HG02885 (cell line): Measurements from ENCODE around the gene DHX57.
"Not testable (repeated sequence)": the region's sequence is repeated elsewhere in the genome, so short reads cannot be mapped to it uniquely, and the experiment has no call there.

Experiments used
- ATAC-seq: cut with Tn5 transposase; IDR thresholded peaks from one replicate; pipeline ENCODE4 v1.9.1; 2021; ENCODE audit warnings: mild to moderate bottlenecking; ENCODE audit not compliant: unreplicated experiment, poor library complexity

The DHX57 gene

DNA sequence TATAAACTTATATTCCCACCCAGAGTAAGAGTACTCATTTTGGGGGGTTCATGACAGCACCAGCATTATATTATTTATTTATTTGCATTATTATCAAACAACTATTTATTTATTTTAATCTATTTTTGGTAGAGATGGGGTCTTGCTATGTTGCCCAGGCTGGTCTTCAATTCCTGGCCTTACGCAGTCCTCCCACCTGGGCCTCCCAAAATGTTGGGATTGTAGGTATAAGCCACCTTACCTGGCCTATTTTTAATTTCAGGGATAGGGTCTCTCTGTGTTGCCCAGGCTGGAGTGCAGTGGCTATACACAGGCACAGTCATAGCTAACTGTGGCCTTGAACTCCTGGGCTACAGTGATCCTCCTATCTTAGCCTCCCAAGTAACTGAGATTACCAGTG is 67.1 kb downstream of the DHX57 start:
- ATAC-seq = no peak

DNA sequence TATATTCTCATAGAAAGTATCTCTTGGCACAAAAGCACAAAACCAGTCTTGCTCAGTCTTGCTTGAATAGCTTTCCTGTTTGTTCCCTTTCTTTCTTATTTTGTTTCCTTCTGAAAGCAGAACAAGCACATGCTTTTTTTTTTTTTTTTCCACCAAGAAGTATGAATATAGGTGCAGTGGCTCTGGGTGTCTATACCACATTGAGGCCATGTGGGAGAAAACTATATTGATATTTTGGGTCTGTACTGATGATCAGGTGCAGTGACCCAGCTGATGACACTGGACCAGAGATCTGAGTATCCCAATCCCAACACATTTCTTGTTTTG is 69.0 kb downstream of the DHX57 start:
- ATAC-seq = no peak

DNA sequence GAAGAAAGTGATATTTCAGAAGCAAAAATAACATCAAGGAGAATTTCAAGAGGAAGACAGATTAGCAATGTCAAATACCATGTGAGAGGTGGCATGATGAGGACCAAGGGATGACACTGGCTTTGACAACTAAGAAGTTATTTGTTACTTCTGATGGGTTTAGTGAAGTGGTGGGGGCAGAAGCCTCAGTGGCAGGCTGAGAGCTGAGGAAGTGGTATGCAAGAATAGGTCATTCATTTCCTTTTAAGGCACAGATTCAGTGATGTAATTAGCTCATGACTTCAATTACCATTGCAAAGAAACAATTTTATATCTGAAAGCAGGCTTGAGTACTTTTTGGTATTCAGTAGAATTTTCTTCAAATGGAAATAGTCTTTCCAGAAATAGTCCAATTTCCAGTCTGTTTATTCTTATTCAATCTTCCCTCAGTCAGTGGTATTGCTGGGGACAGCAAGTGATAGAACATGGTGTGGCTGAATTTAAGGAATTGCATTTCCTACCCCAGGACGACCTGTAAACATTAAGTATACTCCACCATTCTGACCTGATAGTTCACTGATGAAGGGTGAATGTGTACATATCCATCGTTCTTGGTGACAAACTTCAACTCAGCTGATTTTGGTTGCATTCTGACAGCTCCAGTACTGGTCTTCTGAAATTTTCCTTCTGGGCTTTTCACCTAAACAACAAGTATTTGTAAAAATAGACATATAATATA is 69.6 kb downstream of the DHX57 start:
- ATAC-seq = no peak

DNA sequence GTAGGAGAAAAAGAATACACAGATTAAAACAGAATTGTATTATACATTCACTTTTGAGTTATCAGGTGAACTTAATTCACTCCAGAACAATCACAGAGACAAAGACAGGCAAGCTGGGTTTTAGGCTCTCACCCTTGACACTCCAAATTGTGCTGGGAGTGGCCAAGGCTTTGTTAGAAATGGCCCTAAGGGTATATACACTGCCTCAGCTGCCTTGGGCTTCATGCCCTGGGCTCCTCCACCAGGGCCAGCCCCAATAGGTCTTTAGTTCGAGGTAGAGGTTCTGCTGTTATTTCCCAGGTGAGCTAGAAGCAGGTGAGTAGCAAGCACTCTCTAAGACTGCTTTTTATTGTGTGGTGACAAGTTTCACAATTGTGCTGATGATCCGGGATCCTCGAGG is 77.8 kb downstream of the DHX57 start:
- ATAC-seq = no peak

DNA sequence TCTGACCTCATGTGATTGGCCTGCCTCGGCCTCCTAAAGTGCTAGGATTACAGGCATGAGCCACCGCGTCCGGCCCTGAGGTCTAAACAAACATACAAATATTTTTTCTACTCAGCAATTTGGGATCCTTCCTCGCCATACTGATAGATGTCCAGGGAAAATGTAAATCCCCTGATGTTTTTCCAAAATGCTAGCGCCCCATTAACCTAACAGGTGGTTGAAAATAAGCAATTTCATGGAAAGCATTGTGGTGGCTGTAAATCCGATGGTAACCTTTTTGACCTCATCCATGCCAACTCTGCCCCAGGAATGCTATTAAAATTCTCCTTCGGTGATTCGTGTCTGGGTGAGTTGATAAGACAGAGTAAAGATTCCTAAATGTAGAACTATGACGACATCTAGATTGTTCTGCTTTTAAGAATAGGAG is 78.5 kb downstream of the DHX57 start:
- no peak for ATAC-seq

DNA sequence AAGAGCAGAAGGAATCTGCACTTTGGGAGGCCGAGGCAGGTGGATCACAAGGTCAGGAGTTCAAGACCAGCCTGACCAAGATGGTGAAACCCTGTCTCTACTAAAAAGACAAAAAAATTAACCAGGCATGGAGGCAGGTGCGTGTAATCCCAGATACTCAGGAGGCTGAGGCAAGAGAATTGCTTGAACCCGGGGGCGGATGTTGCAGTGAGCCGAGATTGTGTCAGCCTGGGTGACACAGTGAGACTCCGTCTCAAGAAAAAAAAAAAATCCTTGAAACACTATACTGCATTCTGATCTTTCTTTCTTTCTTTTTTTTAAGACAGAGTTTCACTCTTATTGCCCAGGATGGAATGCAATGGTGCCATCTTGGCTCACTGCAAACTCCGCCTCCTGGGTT is 80.7 kb downstream of the DHX57 start:
- ATAC-seq = not testable (repeated sequence)

DNA sequence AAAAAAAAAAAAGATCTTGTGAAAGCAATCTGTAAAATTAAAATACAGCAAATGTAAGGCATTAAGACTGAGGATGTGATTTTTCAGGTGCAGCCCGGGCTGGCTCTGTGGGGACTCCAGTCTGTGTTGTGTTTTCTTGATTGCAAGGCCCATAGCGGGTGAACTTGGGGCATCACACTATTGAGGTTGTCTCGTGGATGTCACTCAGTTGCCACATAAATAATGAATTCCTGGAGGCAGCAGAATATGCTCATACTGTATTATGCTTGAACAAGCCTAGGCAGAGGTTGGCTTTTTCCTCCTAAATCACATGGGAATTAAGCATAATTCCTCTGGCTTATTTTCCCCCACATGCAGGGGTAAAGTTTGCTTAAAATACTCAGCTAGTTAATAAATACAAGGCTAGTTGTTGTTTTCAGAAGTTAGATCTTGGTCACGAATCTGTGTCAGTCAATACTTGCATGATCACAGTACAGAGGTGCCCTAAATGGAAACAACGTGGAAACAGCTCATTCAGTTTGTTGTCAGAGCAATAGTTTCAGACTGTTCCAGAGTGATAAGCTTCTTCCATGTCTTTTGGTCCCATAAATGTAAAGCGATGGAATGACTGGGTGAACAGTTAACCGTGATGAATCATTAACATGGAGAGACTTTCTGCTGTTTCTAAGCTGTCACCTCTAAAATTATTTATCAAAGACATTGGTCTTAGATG is 81.3 kb downstream of the DHX57 start:
- ATAC-seq = no peak

DNA sequence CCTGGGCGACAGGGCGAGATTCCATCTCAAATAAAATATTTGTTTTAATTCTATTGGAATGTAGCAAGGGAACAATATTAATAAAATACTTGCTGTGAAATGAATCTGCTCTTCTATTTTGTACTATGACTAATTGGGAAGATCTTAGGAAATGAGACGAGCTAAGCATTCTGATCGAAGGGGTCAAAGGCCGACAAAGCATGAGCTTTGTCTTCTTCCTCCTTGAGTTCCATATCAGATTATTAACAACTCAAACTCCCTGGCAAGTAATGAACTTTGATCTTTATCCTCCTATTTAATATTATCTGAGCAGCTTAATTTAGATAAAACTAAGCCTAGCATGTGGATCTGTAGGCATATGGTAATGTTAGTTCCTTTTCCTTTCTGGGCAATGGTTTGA is 82.2 kb downstream of the DHX57 start:
- ATAC-seq = no peak

DNA sequence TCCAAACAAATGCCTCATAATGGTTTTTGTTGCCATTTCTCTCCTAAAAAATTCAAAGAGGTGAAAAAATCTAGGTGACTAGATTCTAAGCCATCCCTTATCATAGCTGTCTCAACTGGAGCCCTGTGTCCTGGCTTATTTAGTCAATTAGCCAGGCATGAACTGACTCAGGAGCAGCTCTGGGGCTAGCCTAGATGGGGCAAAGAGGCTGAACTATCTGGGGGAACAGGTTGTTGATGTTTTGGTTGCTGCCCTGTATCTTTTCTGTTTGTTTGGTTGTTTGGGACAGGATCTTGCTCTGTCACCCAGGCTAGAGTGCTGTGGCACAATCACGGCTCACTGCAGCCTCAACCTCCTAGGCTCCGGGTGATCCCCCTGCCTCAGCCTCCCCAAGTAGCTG is 83.0 kb downstream of the DHX57 start:
- no peak for ATAC-seq

DNA sequence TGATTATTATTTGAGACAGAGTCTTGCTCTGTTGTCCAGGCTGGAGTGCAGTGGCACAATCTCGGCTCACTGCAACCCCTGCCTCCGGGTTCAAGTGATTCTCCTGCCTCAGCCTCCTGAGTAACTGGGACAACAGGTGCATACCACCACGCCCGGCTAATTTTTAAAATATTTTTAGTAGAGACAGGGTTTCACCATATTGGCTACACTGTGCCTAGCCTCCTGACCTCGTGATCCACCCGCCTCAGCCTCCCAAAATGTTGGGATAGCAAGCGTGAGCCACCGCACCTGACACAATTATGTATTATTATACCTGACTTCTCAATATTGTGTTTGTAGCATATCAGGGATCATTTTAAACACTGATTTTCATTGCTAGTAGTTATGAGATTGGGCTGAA is 83.4 kb downstream of the DHX57 start:
- ATAC-seq = not testable (repeated sequence)

DNA sequence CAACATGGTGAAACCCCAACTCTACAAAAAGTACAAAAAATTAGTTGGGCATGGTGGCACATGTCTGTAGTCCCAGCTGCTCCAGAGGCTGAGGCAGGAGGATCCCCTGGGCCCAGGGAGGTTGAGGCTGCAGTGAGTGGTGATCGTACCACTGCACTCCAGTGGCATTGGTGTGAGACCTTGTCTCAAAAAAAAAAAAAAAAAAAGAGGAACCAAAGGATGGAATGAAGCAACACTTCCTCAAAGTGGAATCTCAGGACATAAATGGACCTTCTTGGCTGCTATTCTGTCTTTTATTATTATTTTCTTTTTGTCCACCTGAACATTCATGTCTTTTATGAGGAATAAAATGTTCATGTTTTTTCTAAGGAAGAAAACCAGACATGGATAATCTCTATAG is 84.0 kb downstream of the DHX57 start:
- ATAC-seq = no peak

DNA sequence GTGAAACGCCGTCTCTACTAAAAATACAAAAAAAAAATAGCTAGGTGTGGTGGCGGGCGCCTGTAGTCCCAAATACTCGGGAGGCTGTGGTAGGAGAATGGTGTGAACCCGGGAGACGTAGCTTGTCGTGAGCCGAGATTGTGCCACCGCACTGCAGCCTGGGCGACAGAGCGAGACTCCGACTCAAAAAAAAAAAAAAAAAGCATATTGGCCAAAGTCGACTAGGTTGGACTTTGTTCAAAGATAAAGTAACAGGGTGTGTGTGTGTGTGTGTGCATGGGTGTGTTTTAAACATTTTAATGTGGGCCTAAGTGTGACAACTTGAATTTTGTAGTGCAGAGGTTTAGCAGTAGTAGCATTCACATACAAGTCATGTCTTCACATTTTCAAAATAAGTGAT is 86.0 kb downstream of the DHX57 start:
- ATAC-seq = no peak

DNA sequence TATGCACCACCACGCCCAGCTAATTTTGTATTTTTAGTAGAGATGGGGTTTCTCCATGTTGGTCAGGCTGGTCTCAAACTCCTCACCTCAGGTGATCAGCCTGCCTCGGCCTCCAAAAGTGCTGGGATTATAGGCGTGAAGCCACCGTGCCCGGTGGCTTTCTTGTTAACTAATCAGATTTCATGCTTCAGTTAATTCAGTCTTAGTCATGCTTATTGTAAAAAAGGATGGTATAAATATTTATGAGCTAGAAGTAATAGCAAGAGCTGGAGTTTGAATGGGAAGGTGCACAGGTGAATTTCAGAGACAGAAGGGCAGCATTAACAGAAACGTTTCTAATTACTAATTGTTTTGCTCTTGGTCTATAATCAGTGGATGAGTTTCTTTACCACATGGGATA is 87.4 kb downstream of the DHX57 start:
- ATAC-seq = no peak

DNA sequence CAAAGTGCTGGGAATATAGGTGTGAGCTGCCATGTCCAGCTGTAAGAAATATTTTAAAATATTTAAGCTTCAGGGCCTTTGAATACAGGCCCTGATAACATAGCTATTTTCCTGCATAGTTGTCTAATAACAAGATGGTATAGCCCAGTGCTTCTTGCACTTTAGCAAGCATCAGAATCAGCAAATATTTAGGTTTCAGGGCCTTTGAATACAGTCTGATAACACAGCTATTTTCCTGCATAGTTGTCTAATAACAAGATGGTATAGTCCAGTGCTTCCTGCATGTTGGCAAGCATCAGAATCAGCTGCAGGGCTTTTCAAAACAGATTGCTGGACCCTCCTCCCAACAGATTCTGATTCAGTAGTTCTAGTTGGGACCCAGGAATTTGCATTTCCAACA is 92.1 kb downstream of the DHX57 start:
- no peak for ATAC-seq

DNA sequence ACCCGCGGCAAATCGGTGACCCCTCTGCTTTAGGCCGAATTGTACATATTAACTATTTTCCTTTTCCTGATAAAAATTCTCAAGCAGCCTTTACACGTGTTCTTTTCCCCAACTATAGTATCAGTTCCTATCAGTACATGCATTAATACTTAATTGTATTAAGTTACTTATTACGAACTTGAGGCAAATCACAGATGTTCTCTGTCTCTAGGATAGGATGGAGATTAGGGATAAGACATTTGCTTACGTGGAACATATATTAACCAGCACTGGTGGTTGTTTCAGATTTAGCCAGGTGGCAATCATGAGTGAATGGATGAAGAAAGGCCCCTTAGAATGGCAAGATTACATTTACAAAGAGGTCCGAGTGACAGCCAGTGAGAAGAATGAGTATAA is 97.0 kb downstream of the DHX57 start:
- ATAC-seq = no peak

DNA sequence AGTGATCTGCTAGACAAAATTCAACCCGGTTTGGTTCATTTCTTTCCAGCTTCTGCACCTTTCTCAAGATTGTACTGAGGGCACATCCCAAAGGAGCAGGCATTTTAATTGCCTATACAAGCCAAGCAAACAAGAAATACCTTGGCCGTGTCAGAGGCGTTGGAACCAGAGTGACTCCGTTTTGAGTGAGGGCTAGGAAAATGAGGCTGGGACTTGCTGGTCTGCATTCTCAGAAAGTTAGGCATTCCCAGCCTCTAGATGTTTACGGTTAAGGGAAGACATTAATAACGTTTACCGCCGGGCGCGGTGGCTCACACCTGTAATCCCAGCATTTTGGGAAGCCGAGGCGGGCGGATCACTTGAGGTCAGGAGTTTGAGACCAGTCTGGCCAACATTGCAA is 99.2 kb downstream of the DHX57 start:
- no peak for ATAC-seq

DNA sequence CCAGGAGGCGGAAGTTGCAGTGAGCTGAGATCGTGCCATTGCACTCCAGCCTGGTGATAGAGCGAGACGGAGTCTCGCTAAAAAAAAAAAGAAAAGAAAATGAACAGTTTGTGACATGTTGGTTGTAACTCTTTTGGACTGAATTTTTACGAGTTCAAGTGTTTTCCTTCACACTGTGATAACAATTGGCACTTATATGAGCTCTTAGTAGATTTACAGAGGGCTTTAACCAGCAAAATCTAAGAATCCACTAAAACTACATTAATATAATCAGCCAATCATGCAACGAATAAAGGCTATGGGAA is 99.9 kb downstream of the DHX57 start:
- ATAC-seq = no peak

DNA sequence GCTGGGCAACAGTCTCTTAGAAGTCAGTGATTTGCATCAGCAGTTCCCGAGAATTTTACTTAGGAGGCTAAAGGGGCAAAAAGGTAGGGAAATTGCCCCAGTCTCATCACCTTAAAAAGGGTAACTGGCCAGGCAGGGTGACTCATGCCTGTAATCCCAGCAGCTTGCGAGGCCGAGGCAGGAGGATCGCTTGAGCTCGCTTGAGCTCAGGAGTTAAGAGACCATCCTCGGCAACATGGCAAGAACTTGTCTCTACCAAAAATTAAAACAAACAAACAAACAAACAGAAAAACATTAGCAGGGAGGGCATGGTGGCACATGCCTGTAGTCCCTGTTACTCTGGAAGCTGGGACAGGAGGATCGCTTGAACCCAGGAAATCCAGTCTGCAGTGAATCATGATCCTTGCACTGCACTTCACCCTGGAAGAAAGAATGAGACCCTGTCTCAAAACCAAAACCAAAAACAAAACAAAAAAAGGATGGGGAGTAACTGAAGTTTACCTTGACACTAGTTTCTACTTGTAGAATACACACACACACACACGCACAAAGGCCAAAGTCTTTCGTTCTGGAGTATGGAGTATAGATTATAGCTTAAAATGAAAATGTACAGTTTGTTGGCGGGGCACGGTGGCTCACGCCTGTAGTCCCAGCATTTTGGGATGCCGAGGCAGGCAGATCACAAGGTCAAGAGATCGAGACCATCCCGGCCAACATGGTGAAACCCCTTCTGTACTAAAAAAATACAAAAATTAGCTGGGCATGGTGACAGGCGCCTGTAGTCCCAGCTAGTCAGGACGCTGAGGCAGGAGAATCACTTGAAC is 100.4 kb downstream of the DHX57 start:
- no peak for ATAC-seq

DNA sequence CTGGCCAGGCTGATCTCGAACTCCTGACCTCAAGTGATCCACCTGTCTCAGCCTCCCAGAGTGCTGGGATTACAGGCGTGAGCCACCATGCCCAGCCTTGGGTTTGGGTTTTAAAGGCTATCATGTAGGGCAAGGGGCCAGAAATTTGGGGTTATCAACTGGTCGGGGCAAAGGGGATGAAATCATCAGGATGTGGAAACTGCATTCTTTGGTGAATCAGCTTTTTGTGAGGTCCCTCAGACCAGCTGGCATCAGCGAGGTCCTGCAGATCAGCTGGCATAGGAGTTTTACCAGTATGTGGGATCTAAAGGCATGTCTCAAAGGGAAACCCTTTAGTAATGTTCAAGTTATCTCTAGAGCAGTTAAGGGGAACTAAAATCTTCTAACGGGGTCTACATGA is 104.1 kb downstream of the DHX57 start:
- ATAC-seq = no peak

DNA sequence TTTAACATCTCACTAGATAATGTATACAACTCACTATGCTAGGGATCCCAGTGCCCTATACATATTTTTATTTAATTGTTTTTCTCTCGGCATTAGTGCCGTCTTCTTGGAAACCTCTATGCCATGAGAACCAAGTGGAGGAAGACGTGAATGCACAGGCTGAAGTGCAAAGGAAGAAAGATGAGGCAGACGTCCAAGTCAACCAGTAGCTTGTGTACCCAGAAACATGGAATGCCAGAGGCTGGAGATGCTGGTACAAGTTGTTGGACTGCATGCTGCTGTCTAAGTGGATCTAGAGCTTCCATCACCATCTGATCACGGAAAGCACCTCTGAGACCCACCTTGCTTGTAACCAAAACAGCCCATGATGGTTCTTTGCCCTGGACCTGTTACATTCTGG is 110.2 kb downstream of the DHX57 start:
- ATAC-seq = no peak

DNA sequence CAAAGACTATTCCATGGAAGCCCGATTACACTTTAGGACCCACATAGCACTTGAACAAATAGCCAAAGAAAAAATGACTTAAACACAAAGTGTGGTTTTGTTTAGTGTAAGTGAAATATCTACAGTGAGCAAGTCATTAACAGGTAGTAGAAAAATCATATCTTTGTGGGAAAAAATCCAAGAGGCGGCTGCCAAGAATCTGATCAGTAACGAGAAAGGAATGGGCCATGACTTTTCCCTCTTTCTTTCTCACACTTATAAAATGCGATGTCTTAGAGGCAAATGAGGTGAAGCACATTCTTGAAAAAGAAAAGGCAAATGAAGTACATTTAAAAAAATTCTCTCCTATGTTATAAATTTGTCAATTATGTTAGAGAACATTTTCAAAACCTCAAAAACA is 110.6 kb downstream of the DHX57 start:
- no peak for ATAC-seq

DNA sequence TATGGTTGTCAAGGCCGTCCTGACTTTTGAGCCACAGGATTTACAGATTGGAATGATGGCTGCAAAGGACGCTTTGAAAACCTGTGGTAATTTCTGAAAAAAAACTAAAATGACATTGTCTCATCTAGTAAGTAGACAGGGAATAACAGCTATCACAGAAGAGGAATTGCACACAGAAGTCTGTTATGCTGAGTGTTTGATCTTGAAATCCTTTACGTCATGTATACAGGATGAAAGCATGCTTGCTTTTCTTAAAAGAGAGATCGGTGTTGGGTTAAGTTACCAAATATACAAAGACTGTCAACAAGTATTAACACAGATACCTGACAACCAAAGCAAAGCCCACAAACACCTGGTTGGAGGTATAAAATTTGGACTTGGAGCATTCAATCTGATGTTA is 112.0 kb downstream of the DHX57 start:
- ATAC-seq = no peak
